GM21576 (cell line): ENCODE data around the gene COX15.
A peak's percentile ranks its signal among the peaks of the same experiment; 100 is the strongest.
"Not testable (repeated sequence)": the region's sequence is repeated elsewhere in the genome, so short reads cannot be mapped to it uniquely, and the experiment has no call there.

ENCODE experiments used
- ATAC-seq: cut with Tn5 transposase; IDR thresholded peaks from one replicate; pipeline ENCODE4 v1.9.1; 2021; ENCODE audit warnings: mild to moderate bottlenecking, moderate library complexity; ENCODE audit not compliant: unreplicated experiment

COX15 gene

DNA sequence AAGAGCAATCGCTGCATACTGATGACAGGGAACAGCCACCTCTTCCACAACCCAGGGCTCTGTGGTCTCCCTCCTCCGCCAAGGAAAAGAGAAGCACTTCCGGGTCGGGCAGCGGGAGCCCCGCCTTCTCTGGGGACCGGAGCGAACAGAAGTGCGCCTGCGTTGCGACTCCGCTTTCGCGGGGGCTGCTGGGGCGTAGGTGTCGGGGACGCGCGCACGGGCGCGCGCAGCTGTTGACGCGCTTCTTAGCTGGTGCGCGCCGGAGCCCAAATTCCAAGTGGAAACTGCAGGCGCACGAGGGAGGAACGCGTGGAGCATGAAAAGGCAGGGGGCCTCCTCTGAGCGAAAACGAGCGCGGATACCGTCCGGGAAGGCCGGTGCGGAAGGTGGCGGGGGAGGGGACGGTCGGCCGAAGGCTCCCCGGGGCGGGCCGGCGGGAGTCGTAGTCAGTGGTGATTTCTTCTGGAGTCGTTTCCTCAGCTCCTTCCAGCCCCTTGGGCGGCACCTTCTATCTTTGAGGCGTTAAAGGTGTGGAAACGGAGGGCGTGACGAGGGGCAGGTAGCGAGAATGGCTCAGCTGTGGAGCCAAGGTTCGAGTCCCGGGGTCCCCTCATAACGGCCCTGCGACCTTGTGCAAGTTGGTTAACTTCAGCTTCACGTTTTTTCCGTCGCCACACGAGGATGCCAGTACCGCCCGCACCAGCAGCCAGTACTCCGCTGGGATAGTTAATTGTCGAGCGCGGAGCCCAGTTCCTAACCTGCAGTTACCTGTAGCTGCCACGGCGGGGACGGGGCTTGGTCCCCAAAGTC, at the start of gene COX15, which contains the start of gene CUTC:
COX15 (minus strand) TSS at position 95 of the 810 bp plus-strand sequence; CDS start at position 17, 78 bp downstream.
CUTC (plus strand) TSS at position 202 of the 810 bp plus-strand sequence; CDS start at position 317, 115 bp downstream.
- peak; percentile 87 for ATAC-seq

DNA sequence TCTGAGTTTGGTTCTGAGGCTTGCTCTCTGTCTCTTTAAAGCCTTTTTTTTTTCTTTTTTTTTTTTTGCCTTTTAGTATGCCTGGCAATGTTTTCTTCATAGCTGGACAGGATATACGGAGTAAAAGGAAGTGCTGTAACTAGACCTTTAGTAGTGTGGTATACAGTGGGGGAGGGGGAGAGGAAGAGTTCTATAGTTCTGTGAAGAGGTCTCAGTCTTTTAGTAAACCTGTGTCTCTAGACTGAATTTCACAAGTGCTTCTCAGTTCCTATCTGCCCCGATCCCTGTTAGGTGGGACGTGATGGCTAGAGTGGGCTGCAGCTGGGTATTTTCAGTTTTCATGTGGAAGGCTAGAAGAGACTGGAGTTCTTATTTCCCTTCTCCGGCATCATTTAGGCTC, 47.4 kb upstream of the COX15 start:
- no peak for ATAC-seq

DNA sequence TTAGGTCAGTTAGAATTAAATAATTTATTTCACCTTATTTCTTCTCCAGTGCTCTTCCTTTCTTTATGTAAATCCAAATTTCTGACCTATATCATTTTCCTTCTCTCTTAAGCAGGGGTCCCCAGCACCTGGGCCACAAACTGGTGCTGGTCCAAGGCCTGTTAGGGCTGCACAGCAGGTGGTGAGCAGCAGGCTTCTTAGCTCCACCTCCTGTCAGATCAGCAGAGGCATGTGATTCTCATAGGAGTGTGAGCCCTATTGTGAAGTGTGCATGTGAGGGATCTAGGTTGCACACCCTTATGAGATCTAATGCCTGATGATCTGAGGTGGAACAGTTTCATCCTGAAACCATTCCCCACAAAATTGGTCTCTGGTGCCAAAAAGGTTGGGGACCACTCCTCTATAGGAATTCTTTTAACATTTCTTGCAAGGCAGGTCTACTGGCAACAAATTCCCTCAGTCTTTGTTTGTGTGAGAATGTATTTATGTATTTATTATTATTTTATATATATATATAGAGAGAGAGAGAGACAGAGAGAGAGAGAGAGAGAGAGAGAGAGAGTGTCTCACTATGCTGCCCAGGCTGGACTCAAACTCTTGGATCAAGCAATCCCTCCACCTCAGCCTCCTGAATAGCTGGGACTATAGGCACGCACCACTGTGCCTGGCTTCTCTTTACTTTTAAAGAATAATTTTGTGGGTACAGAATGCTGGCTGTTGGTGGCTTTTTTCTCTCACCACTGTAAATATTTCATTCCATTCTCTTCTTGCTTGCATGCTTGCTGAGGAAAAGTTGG, 46.2 kb upstream of the COX15 start:
- no peak for ATAC-seq

DNA sequence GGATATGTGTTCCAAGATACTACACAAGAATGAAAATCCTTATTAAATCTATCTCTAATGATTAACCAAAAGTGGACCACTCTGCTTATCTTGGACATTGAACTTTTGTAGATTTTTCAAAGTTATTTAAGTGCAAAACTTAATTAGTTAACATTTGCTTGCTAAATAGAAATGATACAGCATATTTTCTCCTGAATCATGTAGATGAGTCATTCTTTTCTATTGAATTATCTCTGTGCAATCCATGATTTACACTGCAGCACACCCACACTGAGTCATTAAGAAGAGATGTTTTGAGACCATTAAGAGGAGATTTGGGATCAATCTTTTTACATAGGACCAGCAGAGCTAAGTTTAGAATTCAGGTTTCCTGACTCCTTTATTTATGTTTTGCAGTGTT, 43.9 kb upstream of the COX15 start:
- ATAC-seq = no peak

DNA sequence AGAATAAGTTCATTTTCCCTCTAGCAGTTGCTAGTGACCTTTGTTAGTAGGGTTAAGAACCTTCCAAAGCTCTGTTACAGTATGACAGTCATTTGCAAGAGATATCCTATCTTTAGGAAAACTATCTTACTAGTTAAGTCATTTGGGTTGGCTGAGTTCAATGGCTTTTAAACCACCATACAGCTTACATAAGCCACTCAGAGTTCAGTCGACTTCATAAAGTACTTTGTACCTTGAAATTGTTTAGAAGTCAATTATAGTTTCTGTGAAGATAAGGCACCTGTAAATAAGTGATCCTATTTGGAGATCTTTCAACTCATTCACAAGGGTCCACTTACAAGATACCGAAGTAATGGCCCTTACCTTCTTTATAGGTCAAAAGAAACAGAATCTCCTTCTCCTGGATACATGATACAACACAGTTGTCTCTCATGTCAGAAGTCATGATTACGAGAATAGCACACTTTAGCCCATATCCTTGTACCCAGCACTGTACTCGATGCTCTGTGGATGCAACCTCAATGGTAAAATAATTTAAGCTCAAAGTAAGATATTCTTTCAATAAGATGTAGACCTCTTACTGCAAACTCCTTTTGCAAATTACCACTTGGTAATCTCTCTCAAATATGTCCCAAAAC, 38.6 kb upstream of the COX15 start:
- no peak for ATAC-seq

DNA sequence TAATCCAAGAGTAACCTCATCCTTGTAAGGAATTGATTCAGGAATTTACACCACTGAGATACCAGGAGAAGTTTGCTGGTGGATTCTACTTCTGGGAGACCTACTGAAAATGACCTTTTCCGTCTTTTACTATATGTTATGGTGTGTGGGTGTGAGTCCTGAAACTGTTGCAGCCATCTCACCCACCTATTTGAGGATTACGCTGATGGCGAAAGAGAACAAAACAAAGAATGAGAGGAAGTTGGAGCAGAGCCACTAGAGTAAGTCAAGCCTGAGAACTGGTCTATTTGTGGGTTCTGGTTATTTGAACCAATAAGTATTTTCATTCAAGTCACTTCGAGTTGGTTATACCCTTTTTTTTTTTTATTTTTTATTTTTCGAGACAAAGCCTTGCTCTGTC, 37.8 kb upstream of the COX15 start:
- no peak for ATAC-seq

DNA sequence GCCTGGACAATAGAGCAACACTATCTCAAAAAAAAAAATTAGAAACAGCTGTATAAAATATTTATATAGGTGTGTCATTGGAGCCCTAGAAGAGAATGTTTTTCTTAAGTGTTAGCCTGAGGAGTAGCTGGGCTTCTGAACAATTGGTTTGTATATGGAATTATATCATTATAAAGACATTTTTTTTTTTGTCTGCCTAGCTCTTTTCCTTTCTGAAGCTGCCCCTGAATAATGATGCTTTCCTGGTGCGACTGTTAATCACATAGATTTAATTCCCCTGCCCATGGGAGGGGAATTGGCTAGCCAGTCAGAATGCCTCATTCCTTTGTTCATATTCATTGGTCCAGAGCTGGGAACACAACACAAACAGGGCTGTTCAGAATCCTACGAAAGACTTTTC, 36.6 kb upstream of the COX15 start:
- no peak for ATAC-seq

DNA sequence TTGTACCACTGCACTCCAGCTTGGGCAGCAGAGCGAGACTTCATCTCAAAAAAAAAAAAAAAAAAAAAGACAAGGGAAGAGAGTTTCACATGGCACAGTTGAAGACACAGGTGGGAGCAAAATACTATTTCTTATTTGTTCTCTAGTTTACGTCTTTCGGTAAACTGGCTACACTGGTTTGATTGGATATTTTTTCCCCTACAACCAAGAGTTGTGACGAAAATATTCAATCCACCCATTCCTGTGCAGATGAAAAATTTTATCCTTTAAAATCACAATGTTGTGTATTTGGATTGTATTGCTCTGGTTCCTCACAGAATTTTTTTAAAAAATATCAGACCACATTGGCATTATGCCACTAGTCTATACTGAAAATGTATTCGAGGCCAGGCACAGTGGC, 36.0 kb upstream of the COX15 start:
- no peak for ATAC-seq

DNA sequence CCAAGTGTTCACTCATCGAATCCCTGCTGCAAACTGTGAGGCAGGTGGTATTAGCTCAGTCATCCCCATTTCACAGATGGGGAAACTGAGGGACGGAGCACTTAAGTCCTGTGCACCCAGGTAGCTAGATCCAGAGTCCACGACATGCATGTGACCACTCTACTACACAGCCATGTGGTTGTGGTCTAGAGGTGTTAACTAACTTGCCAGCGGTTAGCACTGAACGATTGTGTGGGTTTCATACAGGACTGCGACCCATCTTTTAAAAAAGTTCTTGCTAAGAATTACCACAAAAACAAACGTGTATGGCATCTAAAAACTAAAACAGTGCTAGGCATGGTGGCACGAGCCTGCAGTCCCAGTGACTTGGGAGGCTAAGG, 34.4 kb upstream of the COX15 start:
- peak; percentile 83 for ATAC-seq

DNA sequence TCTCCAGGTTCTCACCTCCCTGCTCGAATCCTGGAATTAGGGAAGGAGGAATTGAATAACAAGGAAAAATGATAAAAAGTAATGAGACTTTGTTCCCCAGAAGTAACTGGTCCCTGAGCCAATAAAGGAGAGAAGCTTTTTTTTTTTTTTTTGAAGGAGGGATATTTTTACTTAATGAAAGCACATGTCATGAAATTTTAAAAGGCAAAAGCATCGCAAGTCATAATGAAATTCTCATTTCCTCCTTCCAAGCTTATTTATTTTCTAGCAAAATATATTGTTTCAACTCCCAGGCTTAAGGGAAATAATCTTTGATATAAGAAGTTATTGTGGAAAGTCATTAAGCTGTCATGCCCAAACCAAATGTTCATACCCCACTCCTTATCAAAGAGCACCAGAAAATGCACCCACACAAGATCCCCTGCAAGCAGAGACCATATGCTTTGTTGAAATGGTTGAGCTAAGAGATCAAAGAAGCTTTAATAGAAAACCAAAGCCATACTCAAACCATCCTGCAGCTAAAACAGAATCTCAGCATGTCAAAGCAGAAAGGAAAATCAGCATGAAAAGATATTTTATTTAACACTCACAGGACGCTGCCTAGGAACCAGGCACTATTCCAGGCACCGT, 33.9 kb upstream of the COX15 start:
- peak; percentile 11 for ATAC-seq

DNA sequence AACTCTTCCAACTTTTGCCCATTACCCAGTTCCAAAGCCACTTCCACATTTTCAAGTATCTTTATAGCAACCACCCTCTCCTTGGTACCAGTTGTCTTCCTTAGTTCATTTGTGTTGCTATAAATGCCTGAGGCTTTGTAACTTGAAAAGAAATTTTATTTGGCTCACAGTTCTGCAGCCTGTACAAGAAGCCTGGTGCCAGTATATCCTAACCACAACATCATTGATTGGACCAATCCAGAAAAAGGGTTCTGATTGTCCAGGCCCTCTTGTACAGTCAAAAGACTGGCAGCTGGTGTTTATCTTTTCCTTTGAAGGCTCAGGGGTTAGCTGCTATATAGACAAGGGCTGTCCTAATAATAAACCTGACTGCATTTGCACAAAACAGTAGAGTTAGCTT, 29.4 kb upstream of the COX15 start:
- no peak for ATAC-seq

DNA sequence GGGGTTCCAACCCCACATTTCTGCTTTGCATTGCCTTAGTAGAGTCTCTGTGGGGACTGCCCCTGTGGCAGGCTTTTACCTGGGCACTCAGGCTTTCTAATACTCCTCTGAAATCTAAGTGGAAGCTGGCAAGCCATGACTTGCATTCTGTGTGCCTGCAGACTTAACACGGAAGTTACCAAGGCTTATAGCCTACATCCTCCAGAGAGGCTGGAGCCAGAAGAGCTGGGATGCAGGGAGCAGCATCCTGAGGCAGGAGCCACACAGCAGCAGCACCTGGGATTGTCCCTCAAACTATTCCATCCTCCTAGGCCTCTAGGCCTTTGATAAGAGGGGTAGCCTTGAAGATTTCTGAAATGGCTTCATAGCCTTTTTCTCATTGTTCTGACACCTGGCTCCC, 28.4 kb upstream of the COX15 start:
- ATAC-seq = no peak

DNA sequence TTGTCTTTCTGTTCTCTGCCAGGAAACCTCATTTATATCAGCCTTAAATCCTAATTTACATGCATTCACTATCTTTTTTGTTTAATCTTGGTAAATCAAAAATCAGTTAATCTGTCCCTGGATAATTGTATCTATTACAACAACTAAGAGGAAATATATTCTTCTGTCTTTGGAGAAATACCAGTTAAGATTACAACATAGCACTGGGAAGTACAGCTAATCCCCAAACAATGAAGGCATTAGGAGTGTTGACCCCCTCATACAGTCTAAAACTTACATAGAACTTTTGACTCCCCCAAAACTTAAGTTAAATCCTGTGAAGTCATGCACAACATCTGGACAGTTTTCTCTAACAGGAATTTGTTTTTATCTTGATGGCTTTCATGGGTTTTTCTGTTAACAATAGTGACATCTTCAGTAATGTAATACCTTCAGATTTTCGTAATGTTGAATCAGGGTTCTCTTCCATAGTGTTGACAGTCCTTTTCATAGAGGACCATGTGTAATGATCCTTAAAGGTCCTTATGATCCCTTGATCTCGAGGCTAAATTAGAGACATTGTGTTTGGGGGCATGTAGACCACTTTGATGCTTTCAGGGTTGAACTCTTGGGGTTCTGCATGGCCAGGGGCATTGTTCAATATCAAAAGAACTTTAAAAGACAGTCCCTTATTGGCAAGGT, 26.4 kb upstream of the COX15 start:
- ATAC-seq = no peak

DNA sequence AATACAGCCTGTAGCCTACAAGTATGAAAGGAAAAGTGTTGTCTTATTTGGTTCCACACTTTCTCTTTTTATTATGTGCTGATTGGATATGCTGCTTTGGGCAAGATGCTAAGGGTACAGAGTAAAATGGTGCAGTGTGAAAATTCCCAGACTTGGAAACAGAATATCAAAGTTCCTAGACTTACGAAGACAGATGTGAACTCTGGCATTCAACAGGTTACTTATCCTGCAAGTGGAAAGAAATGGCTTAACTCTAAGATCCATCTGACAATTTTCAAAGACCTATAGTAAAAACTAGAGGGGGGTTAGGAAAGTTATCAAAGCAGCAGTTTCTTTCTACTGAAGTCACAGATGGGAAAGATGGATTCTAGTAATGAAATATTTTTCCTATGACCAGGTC, 24.2 kb upstream of the COX15 start:
- no peak for ATAC-seq

DNA sequence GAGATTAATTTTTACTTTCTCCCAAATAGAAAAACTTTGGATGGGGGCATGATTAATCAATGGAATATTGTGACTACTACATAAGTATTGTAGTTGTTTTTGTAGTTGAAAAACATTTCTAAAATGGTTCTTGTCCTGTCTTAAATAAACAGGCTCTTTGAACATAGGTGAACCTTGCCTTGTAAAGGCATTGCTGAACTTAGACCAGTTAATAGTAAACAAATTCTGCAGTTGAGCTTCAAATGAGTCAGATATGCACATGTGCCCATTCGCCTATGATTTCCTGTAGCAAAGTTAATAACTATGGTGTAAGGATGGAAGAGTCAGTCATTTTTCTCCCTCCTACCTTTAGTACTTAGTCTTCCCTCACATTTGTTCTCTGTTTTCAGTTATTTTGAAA, 22.7 kb upstream of the COX15 start:
- no peak for ATAC-seq

DNA sequence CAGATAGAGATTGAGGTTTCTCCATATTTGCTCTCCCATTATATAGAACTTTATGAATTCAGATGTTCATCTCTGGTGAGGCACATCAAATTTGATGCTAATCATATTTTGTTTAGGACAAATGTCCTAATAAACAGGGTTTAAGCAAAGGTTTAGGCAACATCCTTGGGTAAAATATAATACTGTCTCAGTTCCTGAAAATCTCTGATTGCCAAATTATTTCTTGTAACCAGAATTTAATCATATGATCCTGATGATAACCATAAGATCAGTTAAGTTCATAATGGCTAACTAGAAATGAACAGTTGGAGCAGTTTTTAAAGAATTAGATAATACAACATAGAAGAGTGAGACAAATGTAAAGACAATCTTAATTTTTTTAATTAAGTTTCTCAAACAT, 18.7 kb upstream of the COX15 start:
- ATAC-seq = no peak

DNA sequence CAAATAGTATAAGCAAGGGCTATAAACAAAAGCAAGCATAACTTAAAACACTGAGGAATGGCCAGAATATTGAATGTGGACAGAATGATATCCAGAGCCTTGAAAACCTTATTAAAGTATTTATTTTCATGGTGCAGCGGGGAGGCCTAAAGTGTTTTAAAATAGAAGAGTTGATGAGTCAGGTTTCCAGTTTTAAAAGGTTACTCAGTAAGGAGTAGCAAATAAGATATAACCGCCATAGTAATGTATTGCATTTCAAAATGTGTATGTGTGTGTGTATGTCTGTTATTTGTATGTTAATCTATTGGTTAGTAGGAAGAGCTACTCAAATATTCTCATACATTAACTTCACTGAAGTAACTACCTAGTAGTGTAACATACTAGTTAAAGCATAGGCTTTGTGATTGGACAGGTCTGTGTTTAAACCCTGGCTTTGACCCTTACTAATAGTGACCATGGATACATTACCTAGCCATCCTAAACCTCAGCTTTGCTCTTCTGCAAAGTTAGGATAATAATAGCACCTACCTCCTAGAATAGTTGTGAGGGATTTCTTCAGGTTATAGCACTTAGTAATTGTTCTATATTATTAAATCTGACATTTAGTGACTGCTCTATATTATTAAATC, 17.0 kb upstream of the COX15 start:
- ATAC-seq = no peak

DNA sequence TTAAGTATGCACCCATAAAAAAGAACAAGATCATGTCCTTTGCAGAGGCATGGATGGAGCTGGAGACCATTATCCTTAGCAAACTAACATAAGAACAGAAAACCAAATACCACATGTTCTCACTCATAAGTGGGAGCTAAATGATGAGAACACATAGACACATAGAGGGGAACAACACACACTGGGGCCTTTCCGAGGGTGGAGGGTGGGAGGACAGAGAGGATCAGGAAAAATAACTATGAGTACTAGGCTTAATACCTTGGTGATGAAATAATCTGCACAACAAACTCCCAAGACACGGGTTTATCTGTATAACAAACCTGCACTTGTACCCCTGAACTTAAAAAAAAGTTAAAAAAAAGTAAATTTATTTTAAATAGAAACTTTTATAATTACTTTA, 14.2 kb upstream of the COX15 start:
- ATAC-seq = not testable (repeated sequence)

DNA sequence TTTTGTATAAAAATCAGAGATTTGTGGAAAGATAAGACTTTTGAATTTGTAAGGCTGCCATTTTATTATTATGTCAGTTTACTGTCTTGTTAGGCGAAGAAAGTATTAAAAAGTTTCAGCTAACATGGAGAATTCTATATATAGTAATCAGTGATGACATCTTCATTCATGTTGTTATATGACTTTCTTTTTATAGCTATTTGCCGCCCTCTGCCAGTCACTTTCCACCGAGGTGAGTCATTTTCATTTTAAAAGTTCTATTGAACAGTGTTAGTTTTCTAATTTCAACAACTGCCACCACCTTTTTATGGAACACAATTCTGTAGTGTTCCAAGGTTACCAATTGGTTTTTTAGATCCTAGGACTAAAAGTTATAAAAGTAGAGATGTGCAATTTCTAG, 11.9 kb upstream of the COX15 start:
- ATAC-seq = no peak

DNA sequence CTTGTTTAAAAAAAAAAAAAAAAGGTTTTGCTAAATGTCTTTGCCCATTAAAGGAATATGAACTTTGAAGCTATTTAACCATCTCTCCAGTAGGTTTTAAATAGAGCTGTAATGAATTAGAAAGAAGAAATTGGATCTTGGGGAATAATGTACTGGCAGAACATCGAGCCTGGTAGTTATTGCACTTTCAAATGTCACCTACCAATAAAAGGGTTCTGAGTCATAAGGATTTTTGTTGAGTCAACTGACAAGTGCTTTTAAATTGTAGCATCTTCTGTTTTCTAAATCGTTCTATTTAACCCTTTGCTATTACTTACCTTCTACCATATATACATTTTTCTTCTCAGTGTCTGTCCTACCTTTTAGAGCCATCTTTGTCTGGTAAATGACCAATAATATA, 10.8 kb upstream of the COX15 start:
- no peak for ATAC-seq
